Natural killer cell (primary cell): ENCODE data around the gene PRXL2A. TPM values are rescaled to one million over a fixed set of nuclear protein-coding genes. Genes with fewer than 3 reads are reported as not detected.
A peak's percentile ranks its signal among the peaks of the same experiment; 100 is the strongest.

ENCODE experiments used
- ATAC-seq, 3 donors: fragments of 150-1000 bp in 2 of 3; fragments of 200-7000 bp in 1 of 3; cut with Tn5 transposase; 1 replicate in 1 of 3; 2 replicates in 2 of 3; pipeline ENCODE4 v1.10.0; 2021; ENCODE audit warnings: mild to moderate bottlenecking in 2 of 3, moderate library complexity in 2 of 3
- DNase-seq, 2 donors: peaks; one replicate each; pipeline versions ENCODE4 v3.0.0 to v3.0.0-alpha.2; 2013 to 2021; ENCODE audit warnings: mixed read lengths in 1 of 2
- H3K27ac ChIP-seq: one replicate; pipeline ENCODE4 v1.5.1; 2013; ENCODE audit warnings: mild to moderate bottlenecking, low read length
- H3K27me3 ChIP-seq: one replicate; pipeline ENCODE4 v1.6.1; 2013; ENCODE audit warnings: low read length; ENCODE audit not compliant: control insufficient read depth, insufficient read depth
- H3K36me3 ChIP-seq: one replicate; pipeline ENCODE4 v1.6.1; 2013; ENCODE audit warnings: low read length; ENCODE audit not compliant: control insufficient read depth, insufficient read depth
- H3K4me1 ChIP-seq: one replicate; pipeline ENCODE4 v1.6.1; 2013; ENCODE audit warnings: low read length; ENCODE audit not compliant: control insufficient read depth, insufficient read depth
- H3K4me3 ChIP-seq: one replicate; pipeline ENCODE4 v1.5.1; 2013; ENCODE audit warnings: low read length
- H3K9me3 ChIP-seq: one replicate; pipeline ENCODE4 v1.6.1; 2013; ENCODE audit warnings: low read length; ENCODE audit not compliant: control insufficient read depth, insufficient read depth
- H3K27ac Mint-ChIP-seq, 2 donors: one replicate each; pipeline ENCODE4 v1.8.0; 2022; ENCODE audit warnings: mild to moderate bottlenecking in 2 of 2, mixed read lengths in 2 of 2, moderate library complexity in 1 of 2
- H3K27me3 Mint-ChIP-seq, 2 donors: one replicate each; pipeline ENCODE4 v1.8.0; 2022; ENCODE audit warnings: low read depth in 2 of 2, mixed read lengths in 2 of 2
- H3K36me3 Mint-ChIP-seq: one replicate; pipeline ENCODE4 v1.8.0; 2022; ENCODE audit warnings: mixed read lengths
- H3K4me1 Mint-ChIP-seq, 2 donors: one replicate each; pipeline ENCODE4 v1.8.0; 2022; ENCODE audit warnings: mixed read lengths in 2 of 2
- H3K4me3 Mint-ChIP-seq: one replicate; pipeline ENCODE4 v1.8.0; 2022; ENCODE audit warnings: mild to moderate bottlenecking, moderate library complexity, mixed read lengths
- H3K9me3 Mint-ChIP-seq, 2 donors: one replicate each; pipeline ENCODE4 v1.8.0; 2022; ENCODE audit warnings: mixed read lengths in 2 of 2
- CTCF ChIP-seq: fragments of 200-600 bp; IDR thresholded peaks from one replicate; pipeline ENCODE4 v1.8.0; 2022; ENCODE audit warnings: antibody characterized with exemption
- WGBS: methylation state at CpG from one replicate; pipeline ENCODE4 v1.1.7; 2013; ENCODE audit warnings: missing lambda C conversion rate; ENCODE audit not compliant: insufficient coverage; 5-methylcytosine and 5-hydroxymethylcytosine counted together
- intact Hi-C: fragments of 100-400 bp; cut with micrococcal nuclease; formaldehyde crosslinking; loops from one replicate; pipeline ENCODE4 v1.14.2; 2022
- total RNA-seq, 4 donors: library from RNA; stranded (reverse); fragments of 120-200 nt in 1 of 4; gene quantifications; one replicate each; pipeline versions ENCODE4 v1.2.3 to v1.2.4, GENCODE V29; 2013 to 2022

The PRXL2A gene
- total RNA-seq, 3 donors from 2014 or later (not counting 1 experiment from before 2014, with no cell fraction given): 1.3 to 1.8 (median 1.4) TPM

DNA sequence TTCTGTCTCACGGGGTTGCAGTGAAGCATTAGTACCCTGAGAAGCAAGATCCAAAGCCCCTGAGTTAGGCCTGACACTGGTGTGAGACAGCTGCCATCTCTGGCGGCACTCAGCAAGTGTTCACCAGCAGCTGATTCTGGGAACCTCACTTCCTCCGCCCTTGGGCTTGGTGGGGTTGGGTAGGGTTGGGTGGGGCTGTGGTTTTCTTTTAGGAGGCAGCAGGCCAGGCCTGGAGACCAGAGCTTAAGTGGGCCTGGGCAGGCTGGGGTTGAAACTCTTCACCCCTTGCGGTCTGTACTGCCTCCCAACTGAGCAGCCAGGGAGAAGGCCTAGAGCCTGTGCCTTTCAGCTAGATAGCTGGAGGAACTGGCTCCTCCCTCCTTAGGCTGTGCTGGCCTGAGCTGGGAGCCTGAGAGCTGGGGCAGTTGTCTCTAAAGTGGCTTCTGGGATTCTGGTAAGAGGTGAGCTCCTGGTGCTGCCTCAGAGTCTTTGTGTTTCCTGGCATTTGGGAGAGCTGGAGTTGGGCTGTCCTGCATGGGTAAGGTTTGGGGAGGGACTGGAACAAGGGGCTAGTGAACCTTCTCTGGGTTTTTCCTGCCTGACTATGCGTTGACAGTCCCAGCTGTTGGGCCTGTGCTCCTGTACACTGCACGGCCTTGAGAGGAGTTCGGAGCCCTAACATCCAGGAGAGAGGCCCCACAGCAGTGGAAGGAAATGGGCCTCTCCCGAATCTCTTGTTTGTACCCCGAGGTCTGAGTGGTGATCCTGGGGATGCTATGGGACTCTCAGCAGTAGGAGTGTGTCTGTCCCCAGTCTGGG, 50.9 kb downstream of the PRXL2A start:
- Histone ChIP-seq H3K36me3 (peaks cover 6% of the 10 kb centered on the region), H3K9me3 (no peaks in the 10 kb centered on the region), H3K4me1 (peaks cover 91% of the 10 kb centered on the region), H3K4me3 (peak overlapping the region; percentile 17), H3K27ac (peak overlapping the region; percentile 73), H3K27me3 (no peaks in the 10 kb centered on the region)
- Mint-ChIP-seq H3K27ac (peak overlapping the region; percentile 91 to 92), H3K36me3 (no peaks in the 10 kb centered on the region), H3K4me3 (peak overlapping the region; percentile 96), H3K4me1 (peaks cover 81% of the 10 kb centered on the region in 2 donors), H3K9me3 (no peaks in the 10 kb centered on the region), H3K27me3 (no peaks in the 10 kb centered on the region)
- intact Hi-C loops: no loop called here
- 22% methylated on average over 9 of the region's 9 CpGs for WGBS
- ATAC-seq (peak; percentile 47 to 56 (median 50)), DNase-seq (peak in 1 of 2 donors; percentile 84)
- no peak for TF ChIP-seq CTCF

DNA sequence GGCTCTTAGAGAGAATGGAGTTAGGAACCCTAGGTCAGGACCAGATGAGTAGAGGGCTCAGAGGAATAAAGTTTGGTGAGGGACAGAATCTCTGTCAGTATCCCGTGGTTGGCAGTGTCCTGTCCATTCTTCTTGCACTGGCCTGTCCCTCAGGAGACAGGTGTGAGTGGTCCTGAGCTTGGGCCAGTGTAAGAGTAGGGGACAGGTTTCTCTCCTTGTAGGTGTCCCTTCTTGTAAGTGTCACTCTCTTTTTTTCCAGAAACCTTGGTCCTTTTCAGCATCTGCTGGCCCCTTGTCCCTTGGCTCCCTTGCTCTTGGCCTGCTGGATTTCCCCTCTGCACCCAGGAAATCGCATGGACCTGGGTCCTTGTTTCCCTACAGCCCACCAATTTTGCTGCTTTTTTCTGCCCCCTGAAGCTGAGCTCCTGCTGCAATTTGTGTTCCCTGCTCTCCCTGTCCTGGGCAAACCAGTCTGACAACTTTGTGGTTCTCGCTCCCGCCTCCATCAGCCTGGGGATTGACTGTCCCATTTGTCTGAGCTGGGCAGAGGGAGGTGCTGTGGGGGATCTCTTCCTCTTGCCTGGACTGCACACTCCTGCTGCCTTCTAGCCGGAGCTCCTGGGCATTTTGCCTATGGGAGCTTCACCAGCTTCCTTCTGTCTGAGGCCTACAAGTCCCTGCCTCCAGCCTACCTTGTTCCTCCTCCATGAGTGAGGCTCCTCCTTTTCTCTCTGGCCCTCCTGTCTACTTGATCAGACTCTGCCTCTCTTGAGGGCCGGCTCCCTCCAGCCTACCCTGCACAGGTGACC, 52.3 kb downstream of the PRXL2A start:
- no peak for DNase-seq
- Histone ChIP-seq H3K4me3 (no peak overlapping the region), H3K9me3 (no peaks in the 10 kb centered on the region), H3K36me3 (peaks cover 6% of the 10 kb centered on the region), H3K27me3 (no peaks in the 10 kb centered on the region), H3K4me1 (peaks cover 99% of the 10 kb centered on the region), H3K27ac (peak overlapping the region; percentile 73)
- Mint-ChIP-seq H3K4me1 (peaks cover 89 to 94% of the 10 kb centered on the region in 2 donors), H3K27ac (peak overlapping the region; percentile 91 to 92), H3K27me3 (no peaks in the 10 kb centered on the region), H3K36me3 (no peaks in the 10 kb centered on the region), H3K9me3 (no peaks in the 10 kb centered on the region), H3K4me3 (peak overlapping the region; percentile 96)
- 67% methylated on average over 6 of the region's 6 CpGs for WGBS
- no peak for ATAC-seq
- TF ChIP-seq CTCF: no peak
- intact Hi-C loops: no loop called here

DNA sequence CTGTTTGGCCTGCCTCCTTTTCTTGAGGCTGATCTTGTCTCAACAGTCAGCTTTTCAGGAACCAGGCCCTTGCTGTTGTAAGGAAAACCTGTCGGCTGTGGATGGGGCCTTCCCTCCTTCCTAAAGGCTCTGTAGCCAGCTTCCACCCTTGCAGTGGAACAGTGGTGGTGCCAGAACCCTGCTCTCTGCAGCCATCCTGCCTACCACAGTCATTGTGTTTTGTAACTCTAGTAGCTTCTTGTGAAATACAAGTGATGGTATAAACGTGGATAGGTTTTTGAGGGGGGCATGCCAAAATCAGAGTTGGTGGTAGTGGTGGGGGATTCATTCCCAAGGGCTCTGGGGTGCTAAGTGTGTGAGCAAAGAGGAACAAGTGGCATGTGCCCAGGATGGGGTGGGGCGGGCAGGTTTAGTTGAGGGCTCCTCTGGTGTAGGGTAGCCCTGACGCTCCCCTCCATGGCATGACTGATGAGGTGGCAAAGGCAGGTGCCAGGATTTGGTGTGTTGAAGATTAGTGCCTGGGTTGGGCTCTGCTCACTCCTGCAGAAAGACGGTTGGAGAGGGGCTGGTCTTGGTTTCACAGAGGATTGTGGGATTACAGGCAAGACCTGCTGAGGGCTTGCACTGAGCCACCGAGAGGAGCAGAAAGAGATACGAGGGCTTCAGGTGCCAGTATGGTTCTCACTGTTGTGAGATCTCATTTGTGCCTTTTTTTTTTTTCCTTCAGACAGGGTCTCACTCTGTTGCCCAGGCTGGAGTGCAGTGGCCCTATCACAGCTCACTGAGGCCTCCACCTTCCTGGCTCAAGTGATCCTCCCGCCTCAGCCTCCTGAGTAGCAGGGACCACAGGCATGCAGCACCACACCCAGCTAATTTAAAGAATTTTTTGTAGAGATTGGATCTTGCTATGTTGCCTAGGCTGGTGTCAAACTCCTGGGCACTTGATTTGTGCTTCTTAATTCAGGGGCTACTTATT, 53.1 kb downstream of the PRXL2A start:
- H3K27ac Mint-ChIP-seq: peak overlapping the region; percentile 91 to 92
- peak overlapping the region; percentile 73 for H3K27ac ChIP-seq
- peaks cover 89 to 94% of the 10 kb centered on the region in 2 donors for H3K4me1 Mint-ChIP-seq
- H3K4me3 ChIP-seq: no peak overlapping the region
- H3K36me3 ChIP-seq: peaks cover 6% of the 10 kb centered on the region
- H3K9me3 Mint-ChIP-seq: no peaks in the 10 kb centered on the region
- WGBS: 54% methylated on average over 8 of the region's 8 CpGs
- intact Hi-C loops: no loop called here
- DNase-seq (peak in 1 of 2 donors; percentile 19), ATAC-seq (no peak)
- no peaks in the 10 kb centered on the region for H3K27me3 Mint-ChIP-seq
- H3K4me1 ChIP-seq: peaks cover 99% of the 10 kb centered on the region
- no peaks in the 10 kb centered on the region for H3K9me3 ChIP-seq
- no peaks in the 10 kb centered on the region for H3K27me3 ChIP-seq
- peak overlapping the region; percentile 96 for H3K4me3 Mint-ChIP-seq
- no peaks in the 10 kb centered on the region for H3K36me3 Mint-ChIP-seq
- no peak for TF ChIP-seq CTCF
